Measurements from ENCODE around the gene GDPD3. TPM values are rescaled to one million over a fixed set of nuclear protein-coding genes. Genes with fewer than 3 reads are reported as not detected.

GDPD3 gene
- total RNA-seq, 1 donor from 2014 or later: 2.2 TPM

GRCh38 chr16:30066761-30067583 lies 46.4 kb downstream of the GDPD3 start:
- no peak for DNase-seq (ENCODE audit: low spot score)
- H3K36me3 Mint-ChIP-seq (ENCODE audit: low read depth): peaks cover 32% of the 10 kb centered on the region

GRCh38 chr16:30065943-30066760 lies 47.2 kb downstream of the GDPD3 start:
- peak overlapping the region; percentile 94 for H3K27ac Mint-ChIP-seq (ENCODE audit: unreplicated experiment)
- DNase-seq (ENCODE audit: low spot score): no peak
- H3K27me3 Mint-ChIP-seq (ENCODE audit: low read depth): no peaks in the 10 kb centered on the region
- H3K36me3 Mint-ChIP-seq (ENCODE audit: low read depth): peaks cover 28% of the 10 kb centered on the region
- no peaks in the 10 kb centered on the region for H3K9me3 Mint-ChIP-seq (ENCODE audit: low read depth)
- TF ChIP-seq CTCF (IDR thresholded peaks at IDR 0.05): no peak
- H3K4me3 Mint-ChIP-seq (ENCODE audit: unreplicated experiment): peak overlapping the region; percentile 93
- peaks cover 50% of the 10 kb centered on the region for H3K4me1 Mint-ChIP-seq (ENCODE audit: low read depth)

More at GRCh38 chr16:30066761-30067583, 46.4 kb downstream of the GDPD3 start:
- Mint-ChIP-seq H3K9me3 (ENCODE audit: low read depth) (no peaks in the 10 kb centered on the region), H3K27me3 (ENCODE audit: low read depth) (no peaks in the 10 kb centered on the region), H3K4me1 (ENCODE audit: low read depth) (peaks cover 50% of the 10 kb centered on the region), H3K27ac (ENCODE audit: unreplicated experiment) (peak overlapping the region; percentile 94), H3K4me3 (ENCODE audit: unreplicated experiment) (peak overlapping the region; percentile 93)
- TF ChIP-seq CTCF (IDR thresholded peaks at IDR 0.05): no peak

- Mint-ChIP-seq H3K36me3 (ENCODE audit: low read depth) (peaks cover 28% of the 10 kb centered on the region), H3K27me3 (ENCODE audit: low read depth) (no peaks in the 10 kb centered on the region), H3K4me1 (ENCODE audit: low read depth) (peaks cover 48% of the 10 kb centered on the region), H3K27ac (ENCODE audit: unreplicated experiment) (peak within 1 kb of the TSS; percentile 98), H3K4me3 (ENCODE audit: unreplicated experiment) (peak within 1 kb of the TSS; percentile 93), H3K9me3 (ENCODE audit: low read depth) (no peaks in the 10 kb centered on the region)
- peak; percentile 1 for TF ChIP-seq CTCF (IDR thresholded peaks at IDR 0.05)
- peak; percentile 99 for DNase-seq (ENCODE audit: low spot score)
These were observed 48.0 kb downstream of the GDPD3 start, which contains the start of gene ALDOA for GRCh38 chr16:30065102-30065942. ALDOA (plus strand) TSS chr16:30065760; CDS start chr16:30066898, 1,138 bp downstream.

- Mint-ChIP-seq H3K27ac (ENCODE audit: unreplicated experiment) (peak overlapping the region; percentile 98), H3K4me1 (ENCODE audit: low read depth) (peaks cover 42% of the 10 kb centered on the region), H3K36me3 (ENCODE audit: low read depth) (peaks cover 25% of the 10 kb centered on the region), H3K9me3 (ENCODE audit: low read depth) (no peaks in the 10 kb centered on the region), H3K27me3 (ENCODE audit: low read depth) (no peaks in the 10 kb centered on the region), H3K4me3 (ENCODE audit: unreplicated experiment) (peak overlapping the region; percentile 93)
- DNase-seq (ENCODE audit: low spot score): no peak
- no peak for TF ChIP-seq CTCF (IDR thresholded peaks at IDR 0.05)
These were observed 48.6 kb downstream of the GDPD3 start for GRCh38 chr16:30064729-30065101.
